OCI-LY3 (cell line): ENCODE data around the gene ABCG4.

ENCODE experiments used
- H2AFZ ChIP-seq: fragments of 200-600, 300-600 bp; shearing (Covaris generic); 2 replicates; pipeline ENCODE4 v1.6.0; 2014; ENCODE audit warnings: antibody characterized with exemption, low read depth, low read length
- H3K27ac ChIP-seq: fragments of 200-600, 300-600 bp; sonication (generic); 2 replicates; pipeline ENCODE4 v1.5.1; 2014; ENCODE audit warnings: mild to moderate bottlenecking, low read length, moderate library complexity, mixed read lengths
- H3K27me3 ChIP-seq: fragments of 200-600, 300-600 bp; sonication (generic); 2 replicates; pipeline ENCODE4 v1.6.1; 2014; ENCODE audit warnings: low read depth, low read length, mixed read lengths
- H3K36me3 ChIP-seq: fragments of 200-600, 300-600 bp; sonication (generic); replicated peaks from 2 replicates; pipeline ENCODE3; 2014; ENCODE audit warnings: low read depth, low read length, mixed read lengths
- H3K4me1 ChIP-seq: fragments of 300-600, 200-600 bp; sonication (generic); 2 replicates; pipeline ENCODE4 v1.6.1; 2014; ENCODE audit warnings: low read length, mixed read lengths
- H3K4me2 ChIP-seq: fragments of 200-600, 300-600 bp; sonication (generic); 2 replicates; pipeline ENCODE4 v1.6.1; 2014; ENCODE audit warnings: low read length, mixed read lengths
- H3K4me3 ChIP-seq: fragments of 300-600, 200-600 bp; sonication (generic); 2 replicates; pipeline ENCODE4 v1.5.1; 2014; ENCODE audit warnings: antibody characterized with exemption, mild to moderate bottlenecking, low read length, moderate library complexity
- H3K79me2 ChIP-seq: fragments of 300-600, 200-600 bp; shearing (Covaris generic); 2 replicates; pipeline ENCODE4 v1.6.1; 2014; ENCODE audit warnings: mild to moderate bottlenecking, low read length, mixed read lengths
- H3K9ac ChIP-seq: fragments of 300-600, 200-600 bp; shearing (Covaris generic); 2 replicates; pipeline ENCODE4 v1.6.0; 2014; ENCODE audit warnings: mild to moderate bottlenecking, low read length, moderate library complexity
- H3K9me3 ChIP-seq: fragments of 200-600, 300-600 bp; shearing (Covaris generic); 2 replicates; pipeline ENCODE4 v1.6.1; 2014; ENCODE audit warnings: low read length, mixed read lengths; ENCODE audit not compliant: insufficient read depth
- H4K20me1 ChIP-seq: fragments of 200-600, 300-600 bp; sonication (generic); 2 replicates; pipeline ENCODE4 v1.6.1; 2016; ENCODE audit warnings: low read length, mixed read lengths; ENCODE audit not compliant: insufficient read depth
- EZH2phosphoT487 ChIP-seq: fragments of 200-600 bp; shearing (Covaris generic); IDR thresholded peaks from 2 replicates; pipeline ENCODE4 v1.6.1; 2018; ENCODE audit warnings: antibody characterized with exemption, mixed run types, low read depth
- TF ChIP-seq, protein P1 (sequence below): fragments of 200-600, 300-600 bp; sonication (generic); IDR thresholded peaks from 2 replicates; pipeline ENCODE4 v1.5.1; 2014; ENCODE audit warnings: antibody characterized with exemption, low read length, low read depth

ABCG4 gene

DNA sequence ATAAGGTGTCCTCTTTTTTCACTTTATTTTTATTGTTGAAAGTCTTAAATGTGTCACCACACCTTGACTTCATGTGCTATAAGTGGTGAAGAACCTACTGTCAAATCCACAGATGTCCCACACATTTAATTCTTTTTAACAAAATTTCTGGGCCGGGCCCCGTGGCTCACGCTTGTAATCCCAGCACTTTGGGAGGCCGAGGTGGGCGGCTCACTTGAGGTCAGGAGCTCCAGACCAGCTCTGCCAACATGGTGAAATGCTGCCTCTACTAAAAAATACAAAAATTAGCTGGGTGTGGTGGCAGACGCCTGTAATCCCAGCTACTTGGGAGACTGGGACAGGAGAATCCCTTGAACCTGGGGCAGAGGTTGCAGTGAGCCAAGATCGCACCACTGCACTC lies 60.3 kb downstream of the ABCG4 start:
- H3K9me3 ChIP-seq: no peaks in the 10 kb centered on the region
- no peak overlapping the region for H3K27ac ChIP-seq
- peaks cover 3% of the 10 kb centered on the region for H3K36me3 ChIP-seq
- no peaks in the 10 kb centered on the region for H3K27me3 ChIP-seq
- TF ChIP-seq EZH2phosphoT487: no peak
- TF ChIP-seq, protein P1, sequence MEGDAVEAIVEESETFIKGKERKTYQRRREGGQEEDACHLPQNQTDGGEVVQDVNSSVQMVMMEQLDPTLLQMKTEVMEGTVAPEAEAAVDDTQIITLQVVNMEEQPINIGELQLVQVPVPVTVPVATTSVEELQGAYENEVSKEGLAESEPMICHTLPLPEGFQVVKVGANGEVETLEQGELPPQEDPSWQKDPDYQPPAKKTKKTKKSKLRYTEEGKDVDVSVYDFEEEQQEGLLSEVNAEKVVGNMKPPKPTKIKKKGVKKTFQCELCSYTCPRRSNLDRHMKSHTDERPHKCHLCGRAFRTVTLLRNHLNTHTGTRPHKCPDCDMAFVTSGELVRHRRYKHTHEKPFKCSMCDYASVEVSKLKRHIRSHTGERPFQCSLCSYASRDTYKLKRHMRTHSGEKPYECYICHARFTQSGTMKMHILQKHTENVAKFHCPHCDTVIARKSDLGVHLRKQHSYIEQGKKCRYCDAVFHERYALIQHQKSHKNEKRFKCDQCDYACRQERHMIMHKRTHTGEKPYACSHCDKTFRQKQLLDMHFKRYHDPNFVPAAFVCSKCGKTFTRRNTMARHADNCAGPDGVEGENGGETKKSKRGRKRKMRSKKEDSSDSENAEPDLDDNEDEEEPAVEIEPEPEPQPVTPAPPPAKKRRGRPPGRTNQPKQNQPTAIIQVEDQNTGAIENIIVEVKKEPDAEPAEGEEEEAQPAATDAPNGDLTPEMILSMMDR: no peak
- H4K20me1 ChIP-seq: peaks cover 33% of the 10 kb centered on the region
- peaks cover 18% of the 10 kb centered on the region for H3K4me1 ChIP-seq
- H3K4me3 ChIP-seq: no peak overlapping the region
- H2AFZ ChIP-seq: no peak overlapping the region
- no peak overlapping the region for H3K4me2 ChIP-seq
- no peak overlapping the region for H3K9ac ChIP-seq
- H3K79me2 ChIP-seq: peaks cover 79% of the 10 kb centered on the region

DNA sequence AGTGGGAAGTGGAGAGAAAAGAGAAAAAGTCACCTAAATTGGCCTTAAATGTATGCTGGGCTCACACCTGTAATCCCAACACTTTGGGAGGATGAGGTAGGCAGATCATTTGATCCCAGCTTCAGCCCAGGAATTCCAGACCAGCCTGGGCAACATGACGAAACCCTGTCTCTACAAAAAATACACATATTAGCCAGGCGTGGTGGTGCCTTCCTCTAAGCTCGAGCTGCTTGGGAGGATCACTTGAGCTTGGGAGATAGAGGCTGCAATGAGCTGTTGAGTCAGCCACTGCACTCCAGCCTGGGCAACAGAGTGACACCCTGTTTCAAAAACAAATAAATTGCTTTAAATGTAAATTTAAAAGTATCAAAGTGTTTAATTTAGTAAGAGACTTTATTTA lies 61.2 kb downstream of the ABCG4 start:
- Histone ChIP-seq H3K79me2 (peaks cover 88% of the 10 kb centered on the region), H2AFZ (no peak overlapping the region), H3K4me2 (no peak overlapping the region), H3K4me1 (peaks cover 12% of the 10 kb centered on the region), H3K9ac (no peak overlapping the region), H4K20me1 (peaks cover 41% of the 10 kb centered on the region), H3K27me3 (no peaks in the 10 kb centered on the region), H3K36me3 (peaks cover 3% of the 10 kb centered on the region), H3K9me3 (no peaks in the 10 kb centered on the region), H3K4me3 (no peak overlapping the region), H3K27ac (no peak overlapping the region)
- TF ChIP-seq EZH2phosphoT487: no peak
- TF ChIP-seq, protein P1: no peak
